ENCODE results near the gene ABCF2. TPM values are rescaled to one million over a fixed set of nuclear protein-coding genes. Genes with fewer than 3 reads are reported as not detected.

Gene ABCF2
- polyA plus RNA-seq, 1 of the 3 experiments (the other 2 are of a cell fraction), result 75.4 TPM

- no peak overlapping the region for H3K27ac ChIP-seq (ENCODE audit: low read depth in 2 of 2, low read length in 1 of 2)
- 75% methylated on average over 9 of the region's 16 CpGs for WGBS (ENCODE audit: low lambda C conversion rate)
- H3K9ac ChIP-seq, result no peak overlapping the region
- DNase-seq, result no peak
- H3K27me3 ChIP-seq (ENCODE audit: insufficient read depth), result peaks cover 50% of the 10 kb centered on the region
- ChIA-PET CTCF (interaction anchor here (1.2 kb wide), 1 partner anchor 62 kb away, joined by 4 read pairs; no protein-coding TSS in a partner anchor), POLR2A (no interaction called here)
- H3K9me2 ChIP-seq, result no peaks in the 10 kb centered on the region
- no peaks in the 10 kb centered on the region for H3K4me1 ChIP-seq (ENCODE audit: control insufficient read depth in 1 of 2, insufficient read depth in 2 of 2, low read depth in 1 of 2, low read length in 1 of 2)
- H2AFZ ChIP-seq (ENCODE audit: low read depth), result no peak overlapping the region
- no peaks in the 10 kb centered on the region for H4K20me1 ChIP-seq (ENCODE audit: insufficient read depth)
- no peak for TF ChIP-seq FOXM1 (IDR thresholded peaks at IDR 0.05; ENCODE audit: low read depth)
- TF ChIP-seq TAF1 (IDR thresholded peaks at IDR 0.05; ENCODE audit: borderline replicate concordance, low read depth, low read length), result no peak
- TF ChIP-seq USF2 (IDR thresholded peaks at IDR 0.05; ENCODE audit: borderline replicate concordance, low read depth, low read length), result no peak
- TF ChIP-seq EP300 (IDR thresholded peaks at IDR 0.05; ENCODE audit: borderline replicate concordance in 1 of 2, low read depth in 1 of 2, low read length in 1 of 2), result no peak
- no peak for TF ChIP-seq MEF2A (IDR thresholded peaks at IDR 0.05; ENCODE audit: borderline replicate concordance, low read depth)
- TF ChIP-seq ELF1 (IDR thresholded peaks at IDR 0.05), result no peak
- TF ChIP-seq, protein P1, sequence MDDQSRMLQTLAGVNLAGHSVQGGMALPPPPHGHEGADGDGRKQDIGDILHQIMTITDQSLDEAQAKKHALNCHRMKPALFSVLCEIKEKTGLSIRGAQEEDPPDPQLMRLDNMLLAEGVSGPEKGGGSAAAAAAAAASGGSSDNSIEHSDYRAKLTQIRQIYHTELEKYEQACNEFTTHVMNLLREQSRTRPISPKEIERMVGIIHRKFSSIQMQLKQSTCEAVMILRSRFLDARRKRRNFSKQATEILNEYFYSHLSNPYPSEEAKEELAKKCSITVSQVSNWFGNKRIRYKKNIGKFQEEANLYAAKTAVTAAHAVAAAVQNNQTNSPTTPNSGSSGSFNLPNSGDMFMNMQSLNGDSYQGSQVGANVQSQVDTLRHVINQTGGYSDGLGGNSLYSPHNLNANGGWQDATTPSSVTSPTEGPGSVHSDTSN (IDR thresholded peaks at IDR 0.05), result no peak
- TF ChIP-seq NFIC (IDR thresholded peaks at IDR 0.05; ENCODE audit: borderline replicate concordance), result no peak
- TF ChIP-seq MAX (IDR thresholded peaks at IDR 0.05; ENCODE audit: low read depth), result no peak
- no peak for TF ChIP-seq RAD21 (IDR thresholded peaks at IDR 0.05; ENCODE audit: low read length)
- no peak for TF ChIP-seq REST (IDR thresholded peaks at IDR 0.05; ENCODE audit: low read depth, low read length)
- no peak for TF ChIP-seq FOSL2 (IDR thresholded peaks at IDR 0.05; ENCODE audit: borderline replicate concordance, low read depth)
- TF ChIP-seq, protein P2, sequence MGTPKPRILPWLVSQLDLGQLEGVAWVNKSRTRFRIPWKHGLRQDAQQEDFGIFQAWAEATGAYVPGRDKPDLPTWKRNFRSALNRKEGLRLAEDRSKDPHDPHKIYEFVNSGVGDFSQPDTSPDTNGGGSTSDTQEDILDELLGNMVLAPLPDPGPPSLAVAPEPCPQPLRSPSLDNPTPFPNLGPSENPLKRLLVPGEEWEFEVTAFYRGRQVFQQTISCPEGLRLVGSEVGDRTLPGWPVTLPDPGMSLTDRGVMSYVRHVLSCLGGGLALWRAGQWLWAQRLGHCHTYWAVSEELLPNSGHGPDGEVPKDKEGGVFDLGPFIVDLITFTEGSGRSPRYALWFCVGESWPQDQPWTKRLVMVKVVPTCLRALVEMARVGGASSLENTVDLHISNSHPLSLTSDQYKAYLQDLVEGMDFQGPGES (IDR thresholded peaks at IDR 0.05; ENCODE audit: low read depth, low read length), result no peak
- no peaks in the 10 kb centered on the region for H3F3A ChIP-seq (replicated peaks; ENCODE audit: insufficient read depth)
- no peaks in the 10 kb centered on the region for H3K36me3 ChIP-seq (replicated peaks in 1 of 2; ENCODE audit: control insufficient read depth in 1 of 2, insufficient read depth in 2 of 2, low read length in 1 of 2)
- no peak overlapping the region for H3K4me3 ChIP-seq (ENCODE audit: low read depth in 2 of 2, low read length in 1 of 2)
- H3K9me3 ChIP-seq, result no peaks in the 10 kb centered on the region
- H3K4me2 ChIP-seq, result no peak overlapping the region
- H3K79me2 ChIP-seq (ENCODE audit: insufficient read depth), result no peaks in the 10 kb centered on the region
These were observed 41.0 kb downstream of the ABCF2 start for GRCh38 chr7:151185762-151186639.

All from SK-N-SH (cell line).